T-helper 2 cell treated with Interferon-gamma antibody and Interleukin-4, amounts not matched to agents 5 μg/mL and 100 μg/mL, for 36 hours (primary cell): ENCODE data around the gene RPTOR.
A peak's percentile ranks its signal among the peaks of the same experiment; 100 is the strongest.
"Not testable (repeated sequence)": the region's sequence is repeated elsewhere in the genome, so short reads cannot be mapped to it uniquely, and the experiment has no call there.

Experiments
- DNase-seq: peaks from one replicate; pipeline ENCODE4 v3.0.0; 2021; ENCODE audit warnings: low spot score
- H3K27ac Mint-ChIP-seq: one replicate; pipeline ENCODE4 v1.8.0; 2021; ENCODE audit warnings: mild to moderate bottlenecking, mixed read lengths
- H3K27me3 Mint-ChIP-seq: one replicate; pipeline ENCODE4 v1.8.0; 2021; ENCODE audit warnings: low read depth, mixed read lengths
- H3K36me3 Mint-ChIP-seq: one replicate; pipeline ENCODE4 v1.8.0; 2021; ENCODE audit warnings: low read depth, mixed read lengths
- H3K4me1 Mint-ChIP-seq: one replicate; pipeline ENCODE4 v1.8.0; 2021; ENCODE audit warnings: low read depth, mixed read lengths
- H3K4me3 Mint-ChIP-seq: one replicate; pipeline ENCODE4 v1.8.0; 2022; ENCODE audit warnings: mild to moderate bottlenecking, moderate library complexity, mixed read lengths
- H3K9me3 Mint-ChIP-seq: one replicate; pipeline ENCODE4 v1.8.0; 2021; ENCODE audit warnings: mixed read lengths

Gene RPTOR

DNA sequence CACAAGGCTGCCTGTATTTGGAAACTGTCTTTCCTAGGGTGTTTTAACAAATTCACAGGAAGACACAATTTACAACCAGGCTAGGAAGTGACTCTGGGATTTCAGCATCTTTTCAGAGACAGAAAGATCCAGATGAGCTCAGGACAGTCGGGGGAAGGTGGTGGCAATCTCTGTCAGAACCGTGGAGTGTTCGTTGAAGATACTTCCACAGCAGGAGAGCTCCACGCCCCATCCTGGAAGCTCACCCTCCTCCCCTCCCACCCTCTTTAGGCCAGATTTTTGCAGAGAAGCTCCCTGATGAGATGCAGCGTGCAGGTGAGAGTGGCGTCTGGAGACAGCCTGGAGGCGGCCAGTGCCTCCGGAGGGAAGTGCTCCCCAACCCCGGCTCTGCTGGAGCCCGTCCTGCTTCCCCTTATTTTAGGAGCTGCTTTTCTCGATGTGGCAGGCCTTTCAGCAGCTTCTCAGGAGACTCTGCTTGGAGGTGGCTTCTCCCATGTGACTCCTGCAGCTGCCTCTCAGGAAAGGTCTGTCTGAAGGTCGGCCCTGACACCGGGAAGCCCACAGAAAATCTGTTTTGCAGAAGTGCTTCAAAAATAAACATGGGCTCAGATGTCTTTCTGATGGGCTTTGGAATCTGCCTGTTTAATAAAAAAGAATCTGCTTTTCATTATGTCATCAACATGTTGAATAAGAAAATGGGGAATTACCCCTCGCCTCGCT lies 260.6 kb downstream of the RPTOR start:
- peaks cover 22% of the 10 kb centered on the region for H3K9me3 Mint-ChIP-seq
- H3K4me3 Mint-ChIP-seq: no peak overlapping the region
- peaks cover 53% of the 10 kb centered on the region for H3K36me3 Mint-ChIP-seq
- peak overlapping the region; percentile 36 for H3K27ac Mint-ChIP-seq
- no peaks in the 10 kb centered on the region for H3K27me3 Mint-ChIP-seq
- H3K4me1 Mint-ChIP-seq: peaks cover 20% of the 10 kb centered on the region
- no peak for DNase-seq

DNA sequence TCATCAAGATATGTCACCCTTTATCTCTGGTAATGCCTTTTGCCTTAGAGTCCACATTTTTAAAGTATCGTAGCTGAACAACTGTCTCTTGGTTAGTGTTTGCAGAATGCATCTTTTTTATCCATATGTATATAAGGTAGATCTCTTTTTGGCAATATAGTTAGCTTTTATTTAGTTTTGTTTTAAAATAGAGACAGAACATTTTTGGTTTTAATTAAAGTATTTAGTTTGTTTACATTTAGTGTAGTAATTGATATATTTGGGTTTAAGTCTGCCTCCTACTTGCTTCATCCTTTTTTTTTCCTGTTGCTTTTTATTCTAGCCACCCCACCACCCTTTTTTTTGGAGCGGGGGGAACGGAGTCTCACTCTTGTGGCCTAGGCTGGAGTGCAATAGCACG lies 262.4 kb downstream of the RPTOR start:
- peaks cover 65% of the 10 kb centered on the region for H3K36me3 Mint-ChIP-seq
- no peaks in the 10 kb centered on the region for H3K27me3 Mint-ChIP-seq
- DNase-seq: no peak
- H3K9me3 Mint-ChIP-seq: peaks cover 22% of the 10 kb centered on the region
- H3K27ac Mint-ChIP-seq: no peak overlapping the region
- peaks cover 35% of the 10 kb centered on the region for H3K4me1 Mint-ChIP-seq
- H3K4me3 Mint-ChIP-seq: no peak overlapping the region

- Mint-ChIP-seq H3K4me3 (no peak overlapping the region), H3K4me1 (peaks cover 44% of the 10 kb centered on the region), H3K9me3 (peaks cover 22% of the 10 kb centered on the region), H3K27ac (no peak overlapping the region), H3K27me3 (no peaks in the 10 kb centered on the region), H3K36me3 (peaks cover 69% of the 10 kb centered on the region)
- no peak for DNase-seq
Observed at GRCh38 chr17:80807882-80808281, 263.2 kb downstream of the RPTOR start.

- Mint-ChIP-seq H3K36me3 (peaks cover 72% of the 10 kb centered on the region), H3K27me3 (no peaks in the 10 kb centered on the region)
Observed at GRCh38 chr17:80811181-80812105, 266.8 kb downstream of the RPTOR start.

DNA sequence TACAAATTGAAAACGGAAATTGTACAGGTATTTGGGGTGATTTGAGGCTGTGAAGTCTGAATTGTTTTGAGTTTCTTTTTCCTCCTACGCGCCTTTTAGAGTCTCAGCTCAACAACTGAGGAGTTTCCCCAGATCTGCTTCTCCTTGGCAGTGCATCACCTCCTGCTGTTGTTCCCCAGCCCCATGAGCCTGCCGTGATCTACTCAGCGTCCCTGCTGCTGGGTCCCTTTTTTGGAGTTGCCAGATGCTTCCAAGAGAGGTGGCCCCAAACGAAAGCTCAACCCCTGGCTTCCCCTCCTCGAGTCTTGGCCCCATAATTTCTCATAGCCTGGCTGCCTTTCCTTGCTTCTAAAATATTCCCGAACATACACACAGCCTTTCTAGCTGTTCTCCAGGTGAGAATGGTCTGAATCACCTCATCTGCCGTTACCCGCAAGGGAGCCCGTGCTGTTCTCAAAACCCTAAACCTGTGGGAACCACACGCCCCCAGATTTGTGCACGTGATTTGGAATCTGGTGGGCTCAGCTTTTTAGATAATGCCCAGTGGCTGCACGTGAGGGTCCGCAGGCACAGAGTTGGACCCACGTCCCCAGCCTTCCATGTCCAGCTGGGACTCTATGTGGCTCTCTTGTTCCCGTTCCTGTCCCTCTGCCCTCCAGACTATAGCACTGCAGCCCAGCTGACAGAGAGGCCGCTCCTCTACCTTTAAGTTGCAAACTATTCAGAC lies 267.9 kb downstream of the RPTOR start:
- H3K9me3 Mint-ChIP-seq: peaks cover 7% of the 10 kb centered on the region
- DNase-seq: no peak
- peaks cover 72% of the 10 kb centered on the region for H3K36me3 Mint-ChIP-seq
- H3K27me3 Mint-ChIP-seq: no peaks in the 10 kb centered on the region
- H3K4me1 Mint-ChIP-seq: peaks cover 55% of the 10 kb centered on the region
- peak overlapping the region; percentile 91 for H3K27ac Mint-ChIP-seq
- H3K4me3 Mint-ChIP-seq: peak overlapping the region; percentile 45

More at GRCh38 chr17:80811181-80812105, 266.8 kb downstream of the RPTOR start:
- DNase-seq: no peak
- Mint-ChIP-seq H3K4me1 (peaks cover 49% of the 10 kb centered on the region), H3K9me3 (peaks cover 18% of the 10 kb centered on the region), H3K27ac (peak overlapping the region; percentile 91), H3K4me3 (peak overlapping the region; percentile 50)

GRCh38 chr17:80813318-80813717 lies 268.7 kb downstream of the RPTOR start:
- Mint-ChIP-seq H3K9me3 (peaks cover 5% of the 10 kb centered on the region), H3K4me3 (no peak overlapping the region), H3K36me3 (peaks cover 74% of the 10 kb centered on the region), H3K27me3 (no peaks in the 10 kb centered on the region), H3K27ac (peak overlapping the region; percentile 91), H3K4me1 (peaks cover 62% of the 10 kb centered on the region)
- no peak for DNase-seq

DNA sequence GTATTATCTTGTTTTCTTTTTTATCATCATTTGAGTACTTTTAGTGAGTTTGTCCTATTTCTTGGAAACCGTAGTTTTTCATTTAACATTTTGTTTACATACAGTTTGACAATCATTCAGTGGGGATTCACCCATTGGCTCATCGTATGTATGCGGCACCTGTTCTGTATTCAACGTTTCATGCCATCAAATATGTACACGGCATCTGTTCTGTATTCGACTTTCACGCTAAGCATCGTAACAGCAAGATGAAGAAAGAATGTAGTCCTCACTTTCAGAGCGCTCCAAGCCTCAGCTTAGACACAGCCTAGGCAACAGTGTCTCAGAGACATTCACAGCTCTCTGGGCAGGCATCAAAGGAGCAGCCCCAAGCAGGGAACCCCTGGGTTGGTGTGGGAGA lies 269.9 kb downstream of the RPTOR start:
- DNase-seq: no peak
- no peak overlapping the region for H3K4me3 Mint-ChIP-seq
- H3K4me1 Mint-ChIP-seq: peaks cover 69% of the 10 kb centered on the region
- no peaks in the 10 kb centered on the region for H3K27me3 Mint-ChIP-seq
- H3K27ac Mint-ChIP-seq: peak overlapping the region; percentile 78
- peaks cover 78% of the 10 kb centered on the region for H3K36me3 Mint-ChIP-seq
- H3K9me3 Mint-ChIP-seq: no peaks in the 10 kb centered on the region

DNA sequence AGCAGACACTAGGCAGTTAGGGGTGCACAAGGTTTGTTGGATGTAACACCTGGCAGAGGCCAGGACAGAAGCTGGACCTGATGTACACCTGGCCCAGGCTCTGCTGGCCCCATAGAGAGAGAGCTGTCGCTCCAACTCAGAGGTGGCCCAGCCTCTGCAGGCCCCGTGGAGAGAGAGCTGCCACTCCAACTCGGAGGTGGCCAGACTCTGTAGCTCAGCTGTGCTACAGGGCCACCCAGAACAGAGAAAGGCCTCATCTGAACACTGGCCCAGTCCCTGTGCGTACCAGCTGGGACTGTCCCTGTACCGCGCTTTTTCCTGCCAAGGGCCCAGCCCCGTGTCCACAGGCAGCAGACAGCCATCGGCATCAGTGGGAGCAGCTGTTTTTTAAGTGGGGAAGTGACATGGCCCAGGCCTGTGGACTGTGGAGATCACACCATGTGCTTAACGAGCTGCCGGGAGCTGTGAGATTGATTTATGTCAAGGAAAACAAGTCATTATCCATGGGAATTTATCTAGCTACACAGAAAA lies 270.6 kb downstream of the RPTOR start:
- Mint-ChIP-seq H3K27me3 (no peaks in the 10 kb centered on the region), H3K4me1 (peaks cover 74% of the 10 kb centered on the region), H3K27ac (peak overlapping the region; percentile 78), H3K36me3 (peaks cover 80% of the 10 kb centered on the region), H3K9me3 (no peaks in the 10 kb centered on the region), H3K4me3 (no peak overlapping the region)
- no peak for DNase-seq

DNA sequence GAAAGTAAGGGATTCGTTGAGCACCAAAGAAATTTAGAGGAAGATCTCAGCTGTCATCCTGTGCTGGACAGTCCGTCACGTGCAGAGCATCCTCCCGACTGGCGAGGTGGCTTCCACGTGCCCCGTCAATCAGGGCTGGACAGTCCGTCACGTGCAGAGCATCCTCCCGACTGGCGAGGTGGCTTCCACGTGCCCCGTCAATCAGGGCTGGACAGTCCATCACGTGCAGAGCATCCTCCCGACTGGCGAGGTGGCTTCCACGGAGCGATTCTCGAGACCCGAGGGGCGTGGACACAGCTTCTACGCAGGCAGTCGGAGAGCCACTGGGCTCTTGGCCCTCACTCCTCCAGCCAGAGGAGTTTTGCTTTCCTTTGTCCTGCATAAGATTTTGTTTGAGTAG lies 271.1 kb downstream of the RPTOR start:
- Mint-ChIP-seq H3K36me3 (peaks cover 78% of the 10 kb centered on the region), H3K4me1 (peaks cover 74% of the 10 kb centered on the region), H3K27ac (peak overlapping the region; percentile 78)
- H3K4me3 Mint-ChIP-seq, H3K27me3 Mint-ChIP-seq, DNase-seq, H3K9me3 Mint-ChIP-seq: not testable (repeated sequence)

DNA sequence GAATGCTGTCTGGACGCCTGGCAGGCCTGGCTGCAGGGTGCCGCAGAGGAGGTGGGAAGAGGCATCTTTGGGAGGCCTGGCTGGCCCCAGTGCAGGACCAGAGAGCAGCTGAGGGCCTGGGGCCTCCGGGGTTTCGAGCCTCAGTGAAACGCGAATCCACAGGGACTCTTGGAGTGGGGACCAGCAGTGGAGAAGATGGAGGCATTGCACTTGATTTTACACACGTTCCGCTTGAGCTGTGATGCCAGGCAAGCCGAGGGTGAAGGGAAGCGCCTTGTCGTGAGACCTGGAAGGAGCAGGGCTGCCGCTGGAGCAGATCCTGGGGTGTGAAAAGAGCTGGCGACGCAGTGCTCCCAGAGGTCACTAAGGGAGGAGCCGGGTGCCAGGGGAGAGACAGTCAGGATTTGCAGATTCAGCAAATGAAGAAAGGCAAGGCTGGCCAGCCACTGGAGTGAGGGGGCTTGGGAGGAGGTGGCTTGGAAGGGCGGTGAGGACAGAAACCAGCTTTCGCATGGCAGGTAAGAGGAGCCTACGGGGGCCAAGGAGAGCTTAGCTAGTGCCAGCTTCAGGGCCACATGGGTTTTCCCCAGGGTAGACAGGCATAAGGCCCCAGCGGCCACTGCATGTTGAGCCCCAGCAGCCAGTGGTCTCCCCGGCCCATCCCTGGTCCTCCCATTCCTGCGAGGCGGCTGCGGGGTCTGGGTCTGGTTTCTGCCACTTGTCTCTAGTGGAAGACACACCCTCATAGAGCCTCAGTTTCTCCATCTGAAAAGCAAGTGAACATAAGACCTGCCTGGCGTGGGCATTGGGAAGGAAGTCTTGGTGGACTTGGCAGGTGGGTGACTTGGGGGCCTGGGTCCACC lies 271.8 kb downstream of the RPTOR start:
- no peaks in the 10 kb centered on the region for H3K9me3 Mint-ChIP-seq
- no peak overlapping the region for H3K4me3 Mint-ChIP-seq
- H3K27me3 Mint-ChIP-seq: no peaks in the 10 kb centered on the region
- DNase-seq: no peak
- peaks cover 78% of the 10 kb centered on the region for H3K36me3 Mint-ChIP-seq
- peaks cover 71% of the 10 kb centered on the region for H3K4me1 Mint-ChIP-seq
- peak overlapping the region; percentile 77 for H3K27ac Mint-ChIP-seq

DNA sequence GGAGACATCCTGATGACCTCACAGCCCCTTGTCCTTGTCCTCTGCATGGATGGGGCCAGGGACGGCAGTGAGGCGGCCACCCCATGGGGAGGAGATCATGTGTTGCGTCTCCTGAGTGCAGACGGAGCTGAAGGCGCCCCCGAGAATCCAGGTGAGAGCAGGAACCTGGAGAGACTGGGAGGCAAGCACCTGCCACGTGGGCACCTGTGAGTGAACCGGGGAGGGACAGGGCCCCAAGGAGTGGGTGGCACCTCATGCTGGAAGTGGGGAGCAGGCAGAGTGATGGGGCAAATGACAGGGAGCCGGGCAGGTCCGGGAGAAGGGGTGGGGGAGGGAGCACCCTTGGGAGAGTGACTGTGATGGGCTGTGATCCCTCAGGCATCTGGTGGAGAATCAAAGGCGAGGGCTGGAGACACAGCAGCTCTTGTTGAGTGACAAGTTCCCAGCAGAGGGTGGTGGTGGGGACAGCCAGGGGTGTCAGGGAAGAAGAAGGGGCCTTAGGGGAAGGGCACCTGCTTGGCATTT lies 272.7 kb downstream of the RPTOR start:
- H3K4me1 Mint-ChIP-seq: peaks cover 64% of the 10 kb centered on the region
- no peak for DNase-seq
- no peaks in the 10 kb centered on the region for H3K27me3 Mint-ChIP-seq
- H3K36me3 Mint-ChIP-seq: peaks cover 79% of the 10 kb centered on the region
- no peak overlapping the region for H3K4me3 Mint-ChIP-seq
- no peaks in the 10 kb centered on the region for H3K9me3 Mint-ChIP-seq
- H3K27ac Mint-ChIP-seq: peak overlapping the region; percentile 77

DNA sequence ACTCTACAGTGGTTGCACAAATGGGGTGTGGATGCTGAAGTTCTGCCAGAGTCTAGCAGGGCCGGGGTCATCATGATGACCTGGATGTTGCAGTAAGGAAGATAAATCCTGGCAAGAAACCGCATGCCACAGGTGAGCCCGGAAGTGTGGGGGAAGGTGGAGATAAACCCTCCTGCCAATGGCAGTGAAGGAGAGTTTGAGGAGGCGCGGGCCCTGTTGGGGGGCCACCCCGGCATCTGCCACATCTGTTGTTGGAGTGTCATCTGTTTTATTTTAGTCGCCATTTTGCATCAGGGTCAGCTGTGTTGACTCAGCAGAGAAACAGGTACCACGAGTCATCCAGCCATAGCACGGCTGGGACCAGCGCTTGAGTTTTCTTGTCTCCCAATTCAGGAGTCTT lies 273.2 kb downstream of the RPTOR start:
- no peaks in the 10 kb centered on the region for H3K9me3 Mint-ChIP-seq
- no peaks in the 10 kb centered on the region for H3K27me3 Mint-ChIP-seq
- peak overlapping the region; percentile 12 for H3K4me3 Mint-ChIP-seq
- peaks cover 80% of the 10 kb centered on the region for H3K36me3 Mint-ChIP-seq
- H3K4me1 Mint-ChIP-seq: peaks cover 64% of the 10 kb centered on the region
- no peak for DNase-seq
- peak overlapping the region; percentile 77 for H3K27ac Mint-ChIP-seq

DNA sequence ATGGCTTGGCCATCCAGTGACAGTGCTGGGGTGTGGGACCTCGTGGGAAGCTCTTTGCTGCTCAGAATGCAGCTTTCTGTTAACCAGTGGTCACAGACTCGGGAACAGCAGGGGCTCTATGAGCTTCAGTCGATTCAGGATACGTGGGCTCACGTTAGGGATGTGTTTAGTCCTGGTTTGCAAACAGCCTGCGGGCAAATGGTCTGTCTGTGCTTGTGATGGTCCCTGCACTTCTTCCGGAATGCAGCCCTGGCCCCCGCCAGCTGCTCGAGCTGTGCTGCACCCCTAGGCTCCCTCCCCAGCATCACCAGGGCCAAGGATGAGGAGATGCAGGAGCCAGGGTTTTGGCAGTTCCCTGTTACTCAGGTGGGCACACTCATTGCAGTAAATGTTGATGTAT lies 274.2 kb downstream of the RPTOR start:
- peak overlapping the region; percentile 88 for H3K27ac Mint-ChIP-seq
- no peaks in the 10 kb centered on the region for H3K27me3 Mint-ChIP-seq
- H3K4me1 Mint-ChIP-seq: peaks cover 62% of the 10 kb centered on the region
- H3K4me3 Mint-ChIP-seq: peak overlapping the region; percentile 52
- no peak for DNase-seq
- H3K36me3 Mint-ChIP-seq: peaks cover 76% of the 10 kb centered on the region
- no peaks in the 10 kb centered on the region for H3K9me3 Mint-ChIP-seq
